Femur (tissue), 1 donor: Measurements from ENCODE around the gene RALGDS.
"Not testable (repeated sequence)": the region's sequence is repeated elsewhere in the genome, so short reads cannot be mapped to it uniquely, and the experiment has no call there.

ENCODE experiments used
- DNase-seq: peaks from one replicate; pipeline ENCODE4 v3.0.0-alpha.2; 2017

The RALGDS gene

GRCh38 chr9:133121198-133121914 lies at the start of gene RALGDS:
Gene RALGDS (minus strand): TSS chr9:133121240. CDS start chr9:133121154, 86 bp downstream.
- DNase-seq = peak; percentile 94

GRCh38 chr9:133170716-133171115 lies 49.7 kb upstream of the RALGDS start:
- no peak for DNase-seq

GRCh38 chr9:133169687-133170086 lies 48.6 kb upstream of the RALGDS start:
- DNase-seq = not testable (repeated sequence)

- no peak for DNase-seq
Observed at GRCh38 chr9:133169102-133169501, 48.1 kb upstream of the RALGDS start.

- DNase-seq = no peak
Observed at GRCh38 chr9:133168432-133168831, 47.4 kb upstream of the RALGDS start.

GRCh38 chr9:133167769-133168168 lies 46.7 kb upstream of the RALGDS start:
- no peak for DNase-seq

- DNase-seq = no peak
Observed at GRCh38 chr9:133167096-133167730, 46.2 kb upstream of the RALGDS start.

GRCh38 chr9:133166392-133166791 lies 45.4 kb upstream of the RALGDS start:
- no peak for DNase-seq

- no peak for DNase-seq
Observed at GRCh38 chr9:133165452-133165730, 44.4 kb upstream of the RALGDS start.

- DNase-seq = no peak
Observed at GRCh38 chr9:133164191-133164590, 43.2 kb upstream of the RALGDS start.

GRCh38 chr9:133163504-133164172 lies 42.6 kb upstream of the RALGDS start, which contains the start of gene GBGT1:
Gene GBGT1 (minus strand): TSS chr9:133163914. CDS start chr9:133162412, 1,502 bp downstream.
- peak; percentile 79 for DNase-seq

- peak; percentile 27 for DNase-seq
Observed at GRCh38 chr9:133162861-133163503, 41.9 kb upstream of the RALGDS start.

GRCh38 chr9:133161547-133161950 lies 40.5 kb upstream of the RALGDS start:
- DNase-seq = no peak

- DNase-seq = peak; percentile 48
Observed at GRCh38 chr9:133160742-133161546, 39.9 kb upstream of the RALGDS start.

- DNase-seq = no peak
Observed at GRCh38 chr9:133158695-133159094, 37.7 kb upstream of the RALGDS start.

GRCh38 chr9:133155156-133155555 lies 34.1 kb upstream of the RALGDS start:
- peak; percentile 18 for DNase-seq

GRCh38 chr9:133154097-133154989 lies 33.3 kb upstream of the RALGDS start:
- peak; percentile 12 for DNase-seq

GRCh38 chr9:133153227-133154096 lies 32.4 kb upstream of the RALGDS start:
- peak; percentile 36 for DNase-seq

- no peak for DNase-seq
Observed at GRCh38 chr9:133151601-133152525, 30.8 kb upstream of the RALGDS start.
